GM19193 (cell line): Measurements from ENCODE around the gene MAN1C1.

Experiments
- POLR2A ChIP-seq: IDR thresholded peaks from 4 replicates; pipeline ENCODE4 v1.6.1; 2011; ENCODE audit not compliant: insufficient read depth, insufficient read length; ENCODE audit errors: extremely low read depth

The MAN1C1 gene

DNA sequence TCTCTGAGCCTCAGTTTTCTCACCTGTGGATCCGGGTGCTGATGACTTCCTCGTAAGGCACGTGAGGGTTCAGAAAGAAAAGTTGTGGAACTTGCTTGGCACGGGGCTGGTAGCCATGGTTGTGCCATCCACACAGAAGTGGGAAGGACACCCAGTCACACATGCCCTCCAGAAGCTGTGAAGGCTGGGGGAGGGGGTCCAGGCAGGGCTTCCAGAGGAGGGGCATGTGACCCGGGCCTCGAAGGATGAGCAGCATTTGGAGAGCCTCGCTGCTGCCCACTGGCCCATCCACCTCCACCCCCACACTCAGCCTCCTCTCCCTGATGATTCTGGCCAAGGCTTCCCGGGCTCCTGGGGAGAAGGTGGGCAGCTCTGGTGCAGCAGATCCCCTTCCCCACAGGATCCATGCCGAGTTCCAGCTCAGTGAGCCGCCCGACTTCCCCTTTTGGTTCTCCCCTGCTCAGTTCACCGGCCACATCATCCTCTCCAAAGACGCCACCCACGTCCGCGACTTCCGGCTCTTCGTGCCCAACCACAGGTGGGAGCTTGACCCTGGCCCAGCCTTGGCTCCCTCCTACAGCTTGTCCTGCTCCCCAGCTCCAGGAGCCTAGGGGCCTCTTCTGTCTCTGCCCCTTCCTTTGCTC lies 192.8 kb downstream of the MAN1C1 start:
- TF ChIP-seq POLR2A, result no peak

GRCh38 chr1:25809929-25810328 lies 193.3 kb downstream of the MAN1C1 start:
- TF ChIP-seq POLR2A, result no peak

- TF ChIP-seq POLR2A, result no peak
Measured at GRCh38 chr1:25810341-25811299, 194.0 kb downstream of the MAN1C1 start.

GRCh38 chr1:25811384-25812082 lies 194.9 kb downstream of the MAN1C1 start:
- TF ChIP-seq POLR2A, result no peak

DNA sequence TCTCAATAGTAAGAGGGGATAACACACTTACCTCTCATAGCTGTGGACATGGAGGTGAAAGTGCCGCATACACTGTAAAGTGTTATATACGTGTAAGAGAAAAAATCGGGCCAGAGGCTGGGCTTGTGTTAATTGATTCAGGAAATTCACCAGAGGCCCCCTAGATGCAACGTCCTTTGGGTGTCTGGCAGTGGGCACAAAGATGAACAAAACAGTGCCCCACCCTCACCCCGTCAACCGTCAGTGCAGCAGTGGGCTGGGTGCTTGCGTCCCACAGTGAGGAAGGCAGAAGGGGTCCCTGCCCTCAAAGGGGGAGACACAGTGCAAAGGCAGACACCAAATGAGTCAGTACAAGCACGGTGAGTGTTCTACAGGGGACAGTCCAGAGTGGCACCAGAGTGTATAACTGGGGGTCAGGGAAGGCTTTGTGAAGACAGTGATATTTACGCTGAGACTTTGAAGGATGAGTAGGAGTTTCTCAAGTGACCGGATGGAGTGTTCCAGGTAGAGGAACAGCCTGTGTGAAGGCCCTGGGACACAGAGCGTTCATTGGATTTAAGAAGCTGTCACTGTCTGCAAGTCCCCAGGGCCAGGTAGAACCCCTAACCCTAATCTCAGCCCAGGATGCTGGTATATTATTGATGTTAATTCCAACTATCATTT lies 196.6 kb downstream of the MAN1C1 start:
- TF ChIP-seq POLR2A, result no peak

GRCh38 chr1:25813734-25814471 lies 197.3 kb downstream of the MAN1C1 start:
- TF ChIP-seq POLR2A, result no peak

- TF ChIP-seq POLR2A, result no peak
Measured at GRCh38 chr1:25814549-25815087, 198.0 kb downstream of the MAN1C1 start.

DNA sequence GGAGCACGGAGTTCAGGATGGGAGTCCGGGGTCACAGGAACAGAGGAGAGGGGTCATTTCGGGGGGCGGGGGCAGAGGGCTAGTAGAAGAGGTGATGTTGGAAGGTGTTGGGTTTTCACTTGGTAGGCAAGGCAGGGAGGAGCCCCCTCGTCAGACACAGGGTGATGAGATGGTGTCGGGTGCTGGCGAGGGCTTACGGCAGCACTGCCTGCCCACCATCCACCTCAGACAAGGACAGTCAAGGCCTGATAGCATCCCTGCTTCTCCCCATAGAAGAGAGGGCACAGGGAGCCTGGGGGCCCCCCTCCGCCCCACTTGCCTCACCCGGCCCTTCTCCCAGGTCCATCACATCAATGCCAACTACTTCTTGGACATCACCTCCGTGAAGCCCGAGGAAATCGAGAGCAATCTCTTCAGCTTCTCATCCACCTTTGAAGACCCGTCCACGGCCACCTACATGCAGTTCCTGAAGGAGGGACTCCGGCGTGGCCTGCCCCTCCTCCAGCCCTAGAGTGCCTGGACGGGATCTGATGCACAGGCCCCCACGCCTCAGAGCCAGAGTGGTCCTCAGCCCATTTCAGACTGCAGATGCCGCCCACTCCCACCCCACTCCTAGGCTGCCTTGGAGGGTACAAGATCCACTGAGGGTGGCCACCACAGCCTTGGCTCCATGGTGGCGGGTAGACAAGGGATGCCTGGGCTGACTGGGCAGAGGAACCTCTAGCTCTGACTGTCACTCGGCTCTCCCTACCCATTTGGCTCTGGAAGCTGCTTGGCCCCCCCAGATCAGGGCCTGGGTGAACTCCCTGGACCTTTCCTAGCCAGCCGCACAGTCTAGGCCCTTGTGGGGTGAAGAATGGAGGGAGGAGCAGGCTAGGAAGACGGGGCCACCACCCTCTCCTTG lies 198.9 kb downstream of the MAN1C1 start:
- no peak for TF ChIP-seq POLR2A

- TF ChIP-seq POLR2A, result no peak
Measured at GRCh38 chr1:25816112-25816718, 199.6 kb downstream of the MAN1C1 start.

DNA sequence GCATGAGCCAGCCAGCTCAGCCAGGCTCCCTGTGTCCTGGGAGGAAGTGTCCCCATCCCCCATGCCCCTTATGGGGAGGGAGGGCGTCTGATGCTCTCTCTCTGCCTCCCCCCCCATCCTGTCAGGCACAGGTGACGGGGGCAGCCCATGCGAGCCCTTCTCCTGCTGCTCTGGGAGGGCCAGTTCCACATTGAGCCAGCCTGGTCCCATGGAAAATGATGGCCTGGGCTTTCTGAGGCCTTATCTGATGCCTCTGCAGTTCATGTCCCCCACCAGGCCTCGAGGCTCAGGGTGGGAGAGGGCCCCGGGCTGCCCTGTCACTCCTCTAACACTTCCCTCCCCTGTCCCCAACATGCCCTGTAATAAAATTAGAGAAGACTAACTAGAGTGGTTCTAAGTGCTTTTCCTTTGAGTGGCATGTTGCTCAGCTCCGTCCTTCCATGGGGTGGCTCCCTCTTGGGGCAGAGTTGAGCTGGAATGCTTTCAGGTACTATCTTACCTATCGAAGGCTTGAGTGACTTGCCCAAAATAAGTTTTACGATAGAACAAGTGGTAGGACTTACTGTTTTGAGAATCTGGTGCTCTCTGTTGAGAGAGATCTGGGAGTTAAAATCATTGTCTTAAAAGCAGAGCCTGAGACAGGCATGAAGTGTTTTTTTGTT lies 201.4 kb downstream of the MAN1C1 start:
- TF ChIP-seq POLR2A, result no peak

DNA sequence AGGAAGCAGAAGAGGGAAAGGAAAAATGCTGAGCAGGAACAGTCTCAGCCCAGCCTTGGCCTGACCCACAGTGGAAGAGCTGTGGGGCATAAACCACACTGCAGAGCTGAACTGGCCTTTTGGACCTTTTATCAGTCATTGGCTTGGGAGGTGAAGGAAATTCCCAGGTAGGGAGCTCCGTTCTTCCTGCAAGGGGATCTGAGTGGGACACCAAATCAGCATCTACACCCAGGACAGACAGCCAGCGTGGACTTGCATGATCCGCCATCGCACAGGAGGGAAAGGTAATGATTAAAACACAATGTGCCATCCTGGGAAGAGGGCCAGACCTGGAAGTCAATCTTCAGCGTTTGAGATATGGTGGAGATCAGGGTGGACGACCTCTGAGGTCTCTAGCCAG lies 202.0 kb downstream of the MAN1C1 start:
- no peak for TF ChIP-seq POLR2A
